T-helper 1 cell treated with Interleukin-12 subunit alpha and Interleukin-12 subunit beta and Interleukin-4 antibody, amounts not matched to agents 30 ng/mL and 1 ng/mL, for 36 hours (primary cell): ENCODE measurements around the gene RDX. TPM values are rescaled to one million over a fixed set of nuclear protein-coding genes. Genes with fewer than 3 reads are reported as not detected.

Experiments used
- intact Hi-C: fragments of 100-400 bp; cut with micrococcal nuclease; formaldehyde crosslinking; loops from one replicate; pipeline ENCODE4 v1.15.1; 2024
- total RNA-seq: library from RNA; stranded (reverse); gene quantifications from 2 replicates; pipeline ENCODE4 v1.2.3, GENCODE V29; 2022

Gene RDX
- total RNA-seq, 1 donor from 2014 or later, result 78.3 TPM

DNA sequence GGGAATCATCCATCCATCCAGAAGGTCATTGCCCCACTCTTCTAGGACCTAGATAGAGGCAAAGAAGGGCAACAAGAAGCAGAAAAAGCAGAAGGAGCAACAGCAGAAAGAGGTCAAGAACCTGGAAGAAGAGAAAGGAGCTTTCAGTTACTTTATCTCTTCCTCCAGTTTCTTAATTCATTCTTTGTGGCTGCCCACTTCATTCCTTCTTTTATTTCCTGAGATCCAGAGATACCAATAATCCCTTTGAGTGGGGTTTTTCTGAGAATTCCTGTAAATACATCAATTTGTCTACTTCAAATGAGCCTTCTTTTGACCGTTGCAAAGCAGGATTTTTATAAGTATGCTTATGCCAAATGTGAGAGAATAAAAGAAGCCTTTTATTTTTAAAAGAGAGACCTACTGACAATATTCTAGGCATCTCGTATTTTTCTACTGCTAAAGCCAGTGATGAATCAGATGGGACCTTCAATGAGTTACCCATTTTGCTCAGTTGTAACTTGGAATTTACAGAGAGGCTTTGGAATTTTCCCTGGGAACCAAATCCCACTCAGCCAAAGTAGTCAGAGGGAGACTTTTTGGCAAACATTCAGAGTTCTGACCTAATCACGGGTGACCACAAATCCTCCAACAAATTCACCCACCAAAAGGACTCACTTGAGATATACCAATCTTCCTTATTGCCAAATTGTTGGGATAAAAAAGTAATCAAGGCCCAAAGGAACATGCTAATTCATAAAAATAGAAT lies 148.3 kb downstream of the RDX start:
- intact Hi-C loops, result no loop called here

DNA sequence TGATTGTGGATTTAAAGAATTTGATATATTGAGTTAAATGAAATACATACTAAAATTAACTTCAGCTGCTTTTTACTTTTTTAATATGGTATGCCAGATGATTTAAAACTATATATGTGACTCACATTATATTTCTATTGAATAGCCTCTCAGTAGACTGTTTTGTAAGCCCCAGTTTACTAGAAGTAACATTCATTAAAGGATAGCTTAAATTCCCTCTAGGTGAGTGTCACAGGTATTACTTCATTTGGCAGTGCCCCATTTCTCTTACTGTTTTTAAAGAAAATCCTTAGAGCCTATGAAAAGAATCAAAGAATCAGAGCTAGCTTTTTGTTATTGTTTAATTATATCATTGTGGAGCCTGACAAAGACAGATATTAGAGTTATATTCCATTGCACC lies 154.6 kb downstream of the RDX start:
- intact Hi-C loops, result no loop called here

- intact Hi-C loops, result no loop called here
Measured at GRCh38 chr11:110134110-110134509, 162.3 kb downstream of the RDX start.

DNA sequence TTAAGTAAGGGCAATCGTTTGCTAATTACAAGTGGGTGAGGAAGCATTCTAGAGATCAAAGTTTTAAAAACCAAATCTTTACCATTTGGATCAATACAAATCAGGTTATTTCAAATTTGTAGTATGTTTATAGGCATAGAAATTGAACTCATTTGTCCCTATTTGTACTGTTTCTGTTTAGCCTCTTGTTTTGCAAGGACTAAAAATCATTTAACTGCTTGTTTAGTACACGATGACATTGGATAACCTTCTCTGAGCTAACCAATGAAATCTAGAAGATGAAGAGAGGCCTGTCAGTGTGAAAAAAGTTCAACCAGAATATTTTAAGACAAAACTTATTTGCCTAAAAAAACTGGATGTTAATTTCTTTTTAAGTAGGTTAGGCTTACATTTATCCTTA lies 163.3 kb downstream of the RDX start:
- intact Hi-C loops, result no loop called here

DNA sequence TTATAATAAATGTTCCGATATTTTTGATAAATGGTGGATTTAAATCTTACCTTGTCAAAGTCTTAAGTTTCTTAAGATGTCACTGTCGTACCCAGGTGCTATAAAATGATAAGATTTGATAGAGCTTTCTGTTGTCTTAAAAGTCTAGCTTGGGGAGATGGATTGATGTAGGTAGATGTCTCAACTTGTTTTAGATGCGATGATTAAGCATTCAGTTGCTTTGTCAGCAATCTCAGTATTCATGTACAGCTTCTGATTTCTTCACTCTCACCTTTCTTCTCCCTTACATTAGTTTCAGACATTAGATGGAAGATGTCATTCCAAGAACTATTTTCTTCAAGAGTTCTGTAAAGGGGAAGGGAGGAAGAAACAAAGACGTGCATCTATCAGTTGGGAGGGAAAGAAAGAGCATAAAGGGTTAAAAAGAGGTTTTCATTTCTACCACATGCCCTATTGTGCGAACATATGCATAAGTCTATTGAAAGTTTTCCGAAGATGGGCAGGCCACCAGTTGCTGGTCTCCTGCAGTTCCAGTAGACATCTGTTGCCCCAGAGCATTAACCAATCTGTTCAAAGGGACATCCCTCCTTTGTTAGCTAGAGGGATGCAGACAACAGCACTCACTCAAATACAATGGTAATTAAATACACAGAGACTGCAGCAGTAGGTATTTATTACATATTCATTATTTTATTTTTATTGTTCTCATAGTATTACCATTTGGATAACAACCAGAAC lies 164.9 kb downstream of the RDX start:
- intact Hi-C loops, result no loop called here

- intact Hi-C loops, result no loop called here
Measured at GRCh38 chr11:110130642-110131238, 165.7 kb downstream of the RDX start.

DNA sequence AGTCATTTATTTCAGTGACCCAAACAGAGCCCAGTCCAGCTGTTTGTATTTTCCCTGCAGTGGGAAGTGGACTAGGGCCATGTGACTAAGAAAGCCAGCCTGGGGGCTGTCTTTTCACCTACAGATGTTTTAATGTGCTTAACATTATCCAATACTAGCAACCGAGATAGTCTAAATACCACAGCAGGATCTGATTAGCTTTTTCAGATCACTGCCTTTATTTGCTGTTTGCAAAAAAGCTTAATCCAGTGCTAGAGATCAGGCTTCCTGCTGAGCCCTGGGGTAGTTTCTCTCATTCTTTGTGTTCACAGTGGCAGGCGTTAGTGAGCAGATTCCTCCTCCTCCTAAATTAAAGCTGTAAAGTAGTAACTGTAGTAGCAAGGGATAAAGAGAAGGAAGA lies 168.3 kb downstream of the RDX start:
- intact Hi-C loops, result no loop called here

GRCh38 chr11:110126936-110127335 lies 169.5 kb downstream of the RDX start:
- intact Hi-C loops, result no loop called here

- intact Hi-C loops, result no loop called here
Measured at GRCh38 chr11:110125632-110126031, 170.8 kb downstream of the RDX start.

Other genes starting within 250 kb of the RDX start
- 2.8 and 3.2 TPM in 2 replicates for gene ZC3H12C, start 203.2 kb downstream of the RDX start, total RNA-seq
- gene FDX1, start 133.3 kb upstream of the RDX start, total RNA-seq, result 12.0 and 12.2 TPM in 2 replicates